Mesendoderm (in vitro differentiated cells): ENCODE measurements around the gene OGN.
"Not testable (repeated sequence)": the region's sequence is repeated elsewhere in the genome, so short reads cannot be mapped to it uniquely, and the experiment has no call there.

ENCODE experiments used
- DNase-seq: peaks from one replicate; pipeline ENCODE4 v3.0.0; 2013
- H2AK5ac ChIP-seq: 2 replicates; pipeline ENCODE4 v1.6.1; 2013; ENCODE audit warnings: low read length, inconsistent platforms
- H2BK120ac ChIP-seq: 2 replicates; pipeline ENCODE4 v1.6.1; 2013; ENCODE audit warnings: low read depth, mild to moderate bottlenecking, low read length, moderate library complexity, mixed read lengths
- H2BK15ac ChIP-seq: replicated peaks from 2 replicates; pipeline ENCODE4 v1.6.1; 2013; ENCODE audit warnings: low read depth, mild to moderate bottlenecking, moderate library complexity
- H2BK5ac ChIP-seq: 2 replicates; pipeline ENCODE4 v1.6.1; 2013; ENCODE audit warnings: low read length, inconsistent platforms
- H3K18ac ChIP-seq: 2 replicates; pipeline ENCODE4 v1.6.1; 2013; ENCODE audit warnings: mild to moderate bottlenecking, low read length, mixed read lengths
- H3K23ac ChIP-seq: one replicate; pipeline ENCODE4 v1.6.1; 2013; ENCODE audit warnings: low read length
- H3K27ac ChIP-seq: 2 replicates; pipeline ENCODE4 v1.5.1; 2013; ENCODE audit warnings: low read depth, mild to moderate bottlenecking, inconsistent platforms, low read length, moderate library complexity
- H3K27me3 ChIP-seq: 2 replicates; pipeline ENCODE4 v1.6.1; 2013; ENCODE audit warnings: low read length, control low read depth, mild to moderate bottlenecking, inconsistent platforms; ENCODE audit not compliant: insufficient read depth, poor library complexity
- H3K36me3 ChIP-seq: 2 replicates; pipeline ENCODE4 v1.6.1; 2013; ENCODE audit warnings: low read length, inconsistent platforms; ENCODE audit not compliant: control insufficient read depth, insufficient read depth
- H3K4ac ChIP-seq: one replicate; pipeline ENCODE4 v1.6.1; 2013; ENCODE audit warnings: low read depth, mild to moderate bottlenecking, low read length, moderate library complexity
- H3K4me1 ChIP-seq: 2 replicates; pipeline ENCODE4 v1.6.1; 2013; ENCODE audit warnings: low read depth, low read length, inconsistent platforms; ENCODE audit not compliant: control insufficient read depth
- H3K4me2 ChIP-seq: 2 replicates; pipeline ENCODE4 v1.6.1; 2013; ENCODE audit warnings: low read length
- H3K4me3 ChIP-seq: 2 replicates; pipeline ENCODE4 v1.5.1; 2013; ENCODE audit warnings: mild to moderate bottlenecking, low read length
- H3K56ac ChIP-seq: one replicate; pipeline ENCODE4 v1.6.1; 2013; ENCODE audit warnings: low read length
- H3K79me1 ChIP-seq: 2 replicates; pipeline ENCODE4 v1.6.1; 2013; ENCODE audit warnings: low read length, inconsistent platforms
- H3K79me2 ChIP-seq: 2 replicates; pipeline ENCODE4 v1.6.1; 2013; ENCODE audit warnings: mild to moderate bottlenecking, low read length; ENCODE audit not compliant: control insufficient read depth, insufficient read depth
- H3K9ac ChIP-seq: 2 replicates; pipeline ENCODE4 v1.6.1; 2013; ENCODE audit warnings: low read length, inconsistent platforms
- H4K5ac ChIP-seq: one replicate; pipeline ENCODE4 v1.6.1; 2013; ENCODE audit warnings: low read length
- H4K8ac ChIP-seq: one replicate; pipeline ENCODE4 v1.6.1; 2013; ENCODE audit warnings: low read depth, mild to moderate bottlenecking, control low read depth, low read length, moderate library complexity
- WGBS: extraction: QIAGEN DNeasy Blood & Tissue Kit; methylation state at CpG from one replicate; pipeline ENCODE4 v1.1.7; 2013; ENCODE audit warnings: low lambda C conversion rate, missing lambda C conversion rate; ENCODE audit not compliant: insufficient coverage; ENCODE audit errors: extremely low coverage; 5-methylcytosine and 5-hydroxymethylcytosine counted together

OGN gene

DNA sequence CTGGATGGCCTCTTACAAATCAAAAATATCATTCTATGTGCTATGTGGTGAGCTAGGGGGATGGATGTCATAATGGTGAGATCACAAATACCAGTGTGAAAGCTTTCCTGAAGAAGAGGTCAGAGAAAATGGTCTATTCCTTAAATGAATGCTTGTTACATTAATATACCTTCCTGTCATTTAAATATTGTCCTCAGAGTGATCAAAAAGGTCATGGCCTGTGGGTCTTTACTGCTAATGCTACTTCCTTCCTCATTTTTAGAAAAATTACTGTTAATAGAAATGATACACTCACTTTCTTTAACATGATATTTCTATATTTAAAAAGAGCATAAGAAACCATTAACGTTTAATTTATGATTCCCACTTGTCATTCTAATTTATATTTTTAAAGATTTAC lies 10.2 kb upstream of the OGN start:
- no peak overlapping the region for H3K18ac ChIP-seq
- DNase-seq: peak; percentile 16
- no peak overlapping the region for H4K8ac ChIP-seq
- H3K27me3 ChIP-seq: no peaks in the 10 kb centered on the region
- H3K79me2 ChIP-seq: no peaks in the 10 kb centered on the region
- no peak overlapping the region for H3K4ac ChIP-seq
- H3K79me1 ChIP-seq: no peaks in the 10 kb centered on the region
- H3K23ac ChIP-seq: no peak overlapping the region
- H3K27ac ChIP-seq: no peak overlapping the region
- H4K5ac ChIP-seq: no peak overlapping the region
- no peak overlapping the region for H3K9ac ChIP-seq
- no peak overlapping the region for H2AK5ac ChIP-seq
- no peak overlapping the region for H3K4me3 ChIP-seq
- H2BK120ac ChIP-seq: no peak overlapping the region
- WGBS: no CpG with 5 or more reads among the region's 1 CpG
- no peaks in the 10 kb centered on the region for H3K36me3 ChIP-seq
- no peak overlapping the region for H3K4me2 ChIP-seq
- no peaks in the 10 kb centered on the region for H3K4me1 ChIP-seq
- H2BK5ac ChIP-seq: no peak overlapping the region
- H3K56ac ChIP-seq: no peak overlapping the region
- no peak overlapping the region for H2BK15ac ChIP-seq

DNA sequence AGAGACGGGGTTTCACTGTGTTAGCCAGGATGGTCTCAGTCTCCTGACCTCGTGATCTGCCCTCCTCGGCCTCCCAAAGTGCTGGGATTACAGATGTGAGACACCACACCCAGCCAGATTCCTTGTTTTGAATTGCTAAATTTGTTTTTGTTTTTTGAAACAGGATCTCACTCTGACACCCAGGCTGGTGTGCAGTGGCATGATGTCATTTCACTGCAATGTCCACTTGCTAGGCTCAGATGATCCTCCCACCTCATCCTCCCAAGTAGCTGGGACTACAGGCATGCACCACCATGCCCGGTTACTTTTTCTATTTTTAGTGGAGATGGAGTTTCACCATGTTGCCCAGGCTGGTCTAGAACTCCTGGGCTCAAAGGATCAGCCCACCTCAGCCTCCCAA lies 6.8 kb upstream of the OGN start:
- H2BK5ac ChIP-seq, H2BK15ac ChIP-seq, H3K9ac ChIP-seq, H2AK5ac ChIP-seq, H3K4me2 ChIP-seq, H3K79me2 ChIP-seq, H3K56ac ChIP-seq, H3K79me1 ChIP-seq, H3K27ac ChIP-seq, H3K4me3 ChIP-seq, H3K18ac ChIP-seq, H3K27me3 ChIP-seq, H3K23ac ChIP-seq, H4K8ac ChIP-seq, H3K4ac ChIP-seq, H4K5ac ChIP-seq, H3K36me3 ChIP-seq, H2BK120ac ChIP-seq, H3K4me1 ChIP-seq: not testable (repeated sequence)
- WGBS: no CpG with 5 or more reads among the region's 4 CpGs
- peak; percentile 21 for DNase-seq

DNA sequence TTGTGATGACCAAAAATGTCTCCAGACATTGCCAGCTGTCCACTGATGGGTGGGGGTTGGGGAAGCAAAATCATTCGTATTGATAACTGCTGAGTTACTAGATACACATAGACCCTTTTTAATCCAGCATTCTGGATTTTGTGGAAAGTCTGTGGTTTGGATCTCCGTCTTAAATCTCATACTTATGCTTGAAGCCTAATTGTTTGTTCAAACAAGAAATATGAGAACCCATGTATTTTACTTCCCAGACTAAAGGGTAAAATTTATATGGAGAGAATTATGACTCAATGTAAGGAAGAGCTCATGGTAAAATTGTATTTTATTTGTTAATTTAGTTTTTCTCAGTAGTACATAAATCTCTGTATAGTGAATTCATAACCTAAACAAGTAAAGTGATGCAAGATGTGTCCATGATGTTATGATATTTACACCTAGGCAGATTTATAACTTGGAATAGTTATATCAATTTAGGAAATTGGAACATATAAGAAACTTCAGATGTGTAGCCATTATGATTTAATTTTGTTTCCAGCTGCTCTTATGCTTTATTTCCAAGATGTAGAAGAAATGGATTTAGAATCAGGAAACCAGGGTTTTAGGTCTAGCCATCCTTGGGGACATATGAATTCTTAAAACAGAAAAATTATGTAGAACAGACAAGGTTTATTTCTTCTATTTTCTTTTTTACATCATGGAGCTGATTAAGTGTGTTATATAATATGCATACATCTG lies 4.5 kb upstream of the OGN start:
- Histone ChIP-seq H3K4ac (no peak overlapping the region), H3K4me3 (no peak overlapping the region), H3K4me2 (no peak overlapping the region), H3K4me1 (no peaks in the 10 kb centered on the region), H3K18ac (no peak overlapping the region), H3K56ac (no peak overlapping the region), H3K27me3 (no peaks in the 10 kb centered on the region), H4K5ac (no peak overlapping the region), H2BK120ac (no peak overlapping the region), H3K9ac (no peak overlapping the region), H3K27ac (no peak overlapping the region), H2BK5ac (no peak overlapping the region), H4K8ac (no peak overlapping the region), H3K36me3 (no peaks in the 10 kb centered on the region), H3K23ac (no peak overlapping the region), H3K79me1 (no peaks in the 10 kb centered on the region), H3K79me2 (no peaks in the 10 kb centered on the region), H2AK5ac (no peak overlapping the region), H2BK15ac (no peak overlapping the region)
- DNase-seq: no peak
- no CpG with 5 or more reads among the region's 2 CpGs for WGBS

DNA sequence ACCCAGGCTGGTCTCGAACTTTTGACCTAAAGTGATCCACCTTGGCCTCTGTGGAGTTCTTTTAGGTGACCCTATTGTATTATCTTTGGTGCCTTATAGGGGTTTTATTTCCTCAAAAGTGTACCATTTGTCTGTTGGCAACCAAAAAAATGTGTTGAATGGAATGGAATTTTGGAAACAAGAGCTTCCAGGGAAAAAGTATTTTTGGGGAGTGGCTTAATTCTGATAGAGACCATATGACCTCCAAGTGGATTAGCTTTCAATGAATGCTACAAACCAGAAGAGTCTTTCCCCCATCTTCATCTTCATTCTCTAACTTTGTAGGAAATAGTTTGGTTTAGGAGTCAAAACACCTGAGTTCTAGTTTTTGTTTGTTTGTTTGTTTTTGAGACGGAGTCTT lies 3.4 kb upstream of the OGN start:
- Histone ChIP-seq H3K56ac (no peak overlapping the region), H4K8ac (no peak overlapping the region), H2BK5ac (no peak overlapping the region), H3K36me3 (no peaks in the 10 kb centered on the region), H3K4me1 (no peaks in the 10 kb centered on the region), H3K27me3 (no peaks in the 10 kb centered on the region), H2AK5ac (no peak overlapping the region), H3K4me2 (no peak overlapping the region), H3K4ac (no peak overlapping the region), H2BK15ac (no peak overlapping the region), H3K23ac (no peak overlapping the region), H3K9ac (no peak overlapping the region), H3K27ac (no peak overlapping the region), H2BK120ac (no peak overlapping the region), H3K79me2 (no peaks in the 10 kb centered on the region), H4K5ac (no peak overlapping the region), H3K18ac (no peak overlapping the region), H3K79me1 (no peaks in the 10 kb centered on the region), H3K4me3 (no peak overlapping the region)
- DNase-seq: no peak
- WGBS: no CpG with 5 or more reads among the region's 2 CpGs

DNA sequence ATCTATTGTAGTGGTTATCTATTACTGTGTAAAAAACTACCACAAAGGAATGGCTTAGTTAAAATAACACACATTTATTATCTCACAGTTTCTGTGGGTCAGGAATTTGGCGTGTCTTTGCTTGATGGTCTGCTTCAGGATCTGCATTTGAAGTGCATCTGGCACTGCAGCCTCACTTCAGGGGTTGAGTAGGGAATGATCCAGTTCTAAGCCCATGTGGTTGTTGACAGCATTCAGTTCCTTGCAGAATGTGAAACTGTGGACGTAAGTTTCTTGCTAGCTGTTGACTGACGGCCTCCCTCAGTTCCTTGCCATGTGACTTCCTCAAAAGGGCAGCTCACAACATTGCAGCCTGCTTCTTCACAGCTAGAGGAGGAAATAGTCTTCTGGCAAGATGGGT lies 2.1 kb upstream of the OGN start:
- Histone ChIP-seq H3K56ac (no peak overlapping the region), H3K27me3 (no peaks in the 10 kb centered on the region), H3K4me1 (no peaks in the 10 kb centered on the region), H3K79me1 (no peaks in the 10 kb centered on the region), H2BK15ac (no peak overlapping the region), H2BK120ac (no peak overlapping the region), H3K4me3 (no peak overlapping the region), H3K36me3 (no peaks in the 10 kb centered on the region), H3K23ac (no peak overlapping the region), H3K27ac (no peak overlapping the region), H2BK5ac (no peak overlapping the region), H3K4ac (no peak overlapping the region), H3K9ac (no peak overlapping the region), H3K79me2 (no peaks in the 10 kb centered on the region), H3K4me2 (no peak overlapping the region), H4K5ac (no peak overlapping the region), H3K18ac (no peak overlapping the region), H2AK5ac (no peak overlapping the region), H4K8ac (no peak overlapping the region)
- DNase-seq: no peak
- WGBS: no CpG with 5 or more reads among the region's 3 CpGs

DNA sequence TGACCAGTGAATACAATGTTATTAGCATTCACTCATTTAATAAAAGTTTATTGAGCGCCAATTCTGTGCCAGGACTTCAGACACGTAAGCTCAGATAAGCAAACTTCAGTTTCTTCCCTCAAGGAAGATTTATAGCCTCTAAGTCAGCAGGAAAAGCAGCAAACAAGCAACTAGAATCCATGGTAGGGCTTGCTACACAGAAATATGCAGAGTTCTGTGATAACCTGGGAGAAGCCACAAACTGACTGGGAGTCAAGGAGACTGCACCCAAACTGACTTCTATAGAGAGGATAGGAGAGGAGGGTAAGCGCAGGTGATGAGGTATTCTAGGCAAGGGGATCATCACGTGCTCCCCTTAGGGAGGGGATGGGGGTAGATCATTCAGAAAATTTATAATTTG lies 1.4 kb upstream of the OGN start:
- Histone ChIP-seq H2BK120ac (no peak overlapping the region), H3K56ac (no peak overlapping the region), H3K4me3 (no peak overlapping the region), H3K36me3 (no peaks in the 10 kb centered on the region), H3K27me3 (no peaks in the 10 kb centered on the region), H2BK5ac (no peak overlapping the region), H3K79me2 (no peaks in the 10 kb centered on the region), H3K9ac (no peak overlapping the region), H4K5ac (no peak overlapping the region), H3K4me2 (no peak overlapping the region), H3K23ac (no peak overlapping the region), H3K4ac (no peak overlapping the region), H3K27ac (no peak overlapping the region), H2BK15ac (no peak overlapping the region), H3K4me1 (no peaks in the 10 kb centered on the region), H2AK5ac (no peak overlapping the region), H3K79me1 (no peaks in the 10 kb centered on the region), H3K18ac (no peak overlapping the region), H4K8ac (no peak overlapping the region)
- WGBS: no CpG with 5 or more reads among the region's 4 CpGs
- DNase-seq: no peak
